Measurements from ENCODE around the gene KCNV2.

Gene KCNV2

GRCh38 chr9:2761424-2761823 is 44.1 kb downstream of the KCNV2 start:
- no peak for DNase-seq

DNA sequence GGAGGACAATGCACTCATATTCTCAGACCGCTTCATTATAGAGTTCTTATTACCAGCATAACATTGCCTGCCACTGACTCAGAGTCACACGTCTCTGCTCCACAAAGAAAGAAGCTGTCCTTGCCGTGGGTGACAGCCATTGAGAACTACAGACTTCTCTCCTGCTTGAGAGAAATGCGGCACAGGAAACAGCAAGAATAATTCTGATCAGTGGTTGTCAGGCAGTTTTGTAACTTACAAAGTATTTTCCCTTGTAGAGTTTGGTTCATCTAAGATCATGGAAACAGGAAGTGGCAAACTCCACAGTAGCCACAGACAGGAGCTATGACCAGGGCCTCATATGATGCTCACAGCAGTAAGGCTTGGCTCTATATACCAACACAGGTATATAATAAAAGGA is 47.0 kb downstream of the KCNV2 start:
- DNase-seq = no peak

DNA sequence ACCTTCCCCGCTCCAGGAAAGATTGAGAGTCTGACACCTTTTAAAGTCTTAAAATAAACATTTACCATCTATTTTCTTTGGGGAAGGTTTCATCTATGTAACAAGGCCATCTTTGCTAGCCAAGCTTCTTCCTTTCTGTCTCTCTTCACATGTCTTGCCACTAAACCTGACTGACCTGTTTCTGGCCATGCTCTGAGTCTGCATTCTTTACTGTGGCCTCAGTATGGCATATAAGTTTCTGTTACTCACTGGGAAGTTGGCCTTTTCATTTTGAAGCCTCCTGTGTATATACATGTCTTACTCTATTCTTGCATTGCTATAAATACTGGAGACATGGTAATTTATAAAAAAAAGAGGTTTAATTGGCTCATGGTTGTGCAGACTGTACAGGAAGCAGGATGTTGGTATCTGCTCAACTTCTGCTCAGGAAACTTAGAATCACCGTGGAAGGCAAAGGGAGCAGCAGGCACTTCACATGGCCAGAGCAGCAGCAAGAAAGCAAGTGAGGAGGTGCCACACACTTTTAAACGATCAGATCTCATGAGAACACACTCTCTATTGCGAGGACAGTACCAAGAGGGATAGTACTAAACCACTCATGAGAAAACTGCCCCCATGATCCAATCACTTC is 48.1 kb downstream of the KCNV2 start:
- no peak for DNase-seq

DNA sequence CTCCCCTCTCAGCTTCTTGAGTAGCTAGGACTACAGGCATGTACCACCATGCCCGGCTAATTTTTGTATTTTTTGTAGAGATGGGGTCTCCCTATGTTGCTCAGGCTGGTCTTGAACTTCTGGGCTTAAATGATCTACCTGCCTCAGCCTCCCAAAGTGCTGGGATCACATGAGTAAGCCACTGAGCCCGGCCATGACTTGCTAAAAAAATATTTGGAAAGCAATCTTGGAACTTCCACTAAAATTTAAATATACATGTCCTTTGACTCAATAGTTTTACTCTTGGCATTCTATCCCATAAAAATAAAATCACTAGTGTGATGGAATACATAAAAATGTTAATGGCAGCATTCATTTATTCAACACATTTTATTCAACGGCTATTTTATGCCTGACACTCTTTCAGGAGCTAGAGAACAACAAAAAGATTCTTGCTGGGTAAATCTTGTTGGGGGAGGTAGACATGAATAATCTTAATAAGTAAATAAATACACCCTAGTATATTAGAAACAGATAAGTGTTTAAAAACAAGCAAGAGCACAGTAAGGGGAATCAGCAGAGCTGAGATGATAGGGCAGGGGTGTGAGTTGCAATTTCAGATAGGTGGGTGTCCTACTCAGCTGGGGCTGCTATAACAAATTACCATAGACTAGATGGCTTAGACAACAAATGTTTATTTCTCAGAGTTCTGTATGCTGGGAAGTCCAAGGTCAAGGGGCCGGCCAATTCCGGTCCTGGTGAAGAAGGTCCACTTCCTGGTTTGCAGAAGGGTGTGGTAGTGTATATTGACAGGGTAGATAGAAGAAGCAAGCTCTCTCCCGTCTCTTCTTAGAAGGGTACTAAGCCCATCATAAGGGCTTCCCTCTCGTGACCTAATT is 50.7 kb downstream of the KCNV2 start:
- DNase-seq = no peak

DNA sequence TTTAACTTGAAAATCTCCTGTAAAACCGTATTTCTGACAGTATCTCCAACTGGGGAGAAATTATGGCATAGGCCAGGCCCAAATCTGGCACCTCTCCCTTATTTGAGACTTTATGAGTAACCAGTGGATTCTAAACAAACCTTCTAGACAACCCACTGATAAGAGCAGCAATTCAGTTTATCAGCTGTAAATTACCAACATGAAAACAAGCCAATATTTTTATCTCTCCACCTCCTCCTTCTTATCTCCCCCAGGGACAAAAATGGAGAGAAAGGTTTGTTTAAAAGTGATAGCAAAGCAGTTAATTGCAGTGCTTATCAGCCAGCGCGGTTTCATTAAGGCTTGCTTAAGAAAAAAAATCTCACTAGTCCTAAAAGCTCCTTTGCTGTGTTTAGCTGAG is 53.8 kb downstream of the KCNV2 start:
- no peak for DNase-seq

DNA sequence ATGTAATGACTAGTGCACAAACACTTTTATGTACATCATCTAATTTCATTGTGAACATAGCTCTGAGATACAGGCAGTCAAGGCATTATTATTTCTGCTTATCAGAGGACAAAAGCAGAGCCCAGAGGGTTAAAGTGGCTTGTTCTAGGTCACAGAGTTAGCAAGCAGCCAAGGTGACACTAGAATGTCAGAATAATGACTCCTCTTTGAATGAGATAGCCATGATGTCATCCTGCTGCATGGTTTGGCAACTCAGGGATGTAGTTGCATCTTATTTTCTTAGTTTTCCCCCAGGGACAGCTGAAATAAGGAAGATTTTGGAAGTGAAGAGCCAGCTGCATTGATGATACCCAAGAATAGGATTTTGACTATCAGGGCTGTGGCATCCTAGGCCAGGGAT is 54.4 kb downstream of the KCNV2 start:
- DNase-seq = no peak

GRCh38 chr9:2777454-2777853 is 60.1 kb downstream of the KCNV2 start:
- no peak for DNase-seq

DNA sequence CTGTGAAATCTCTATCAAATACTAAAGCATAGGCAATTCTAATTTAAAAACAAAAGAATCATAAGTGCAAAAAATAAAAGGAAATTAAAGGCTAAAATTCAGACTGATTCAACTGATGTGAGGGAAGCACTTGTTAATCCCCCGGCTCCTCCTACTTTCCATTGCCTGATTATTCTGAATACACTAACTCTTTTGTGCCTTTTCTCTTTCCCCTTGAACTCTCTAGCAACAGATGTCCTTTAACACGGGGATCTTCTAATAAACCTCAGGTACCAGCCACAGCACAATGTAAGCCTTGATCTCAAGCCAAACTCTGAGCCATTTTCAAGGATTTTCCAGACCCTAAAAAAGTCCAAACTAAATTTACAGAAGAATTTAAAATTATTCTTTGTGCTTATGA is 61.5 kb downstream of the KCNV2 start:
- DNase-seq = no peak

All from DMS79 treated with DMSO at 0.1 percent for 48 hours (cell line).